ENCODE measurements around the gene MUC4. TPM values are rescaled to one million over a fixed set of nuclear protein-coding genes. Genes with fewer than 3 reads are reported as not detected.

MUC4 gene
- total and polyA plus RNA-seq, 2 of the 4 experiments (the other 2 are of a cell fraction), result not detected

DNA sequence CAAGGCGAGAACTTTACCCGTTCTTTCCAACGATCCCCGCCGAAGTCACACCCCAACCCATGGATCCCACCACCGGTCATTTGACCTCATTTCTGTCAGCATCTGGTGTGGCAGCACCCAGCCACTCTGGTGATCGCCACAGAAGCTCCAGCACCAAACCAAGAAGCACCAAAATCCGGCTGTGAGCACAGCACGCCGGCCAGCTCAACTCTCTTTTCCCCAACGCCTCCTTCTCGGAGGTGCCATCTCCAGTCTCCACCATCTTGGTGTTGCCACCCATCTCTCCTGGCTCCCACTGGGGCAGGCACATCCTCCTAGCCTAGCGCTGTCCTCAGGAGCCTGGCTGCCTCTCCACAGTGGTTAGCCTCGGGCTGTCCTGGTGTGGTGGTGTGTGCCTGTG is 6.5 kb downstream of the MUC4 start:
- H3K14ac ChIP-seq (replicated peaks; ENCODE audit: low read depth, low read length), result no peak overlapping the region
- no peak overlapping the region for H2AK5ac ChIP-seq (ENCODE audit: low read depth, low read length)
- no peak overlapping the region for H4K91ac ChIP-seq (ENCODE audit: insufficient read depth, low read depth, low read length)
- no peaks in the 10 kb centered on the region for H3K9me1 ChIP-seq (ENCODE audit: insufficient read depth, low read length)
- no peaks in the 10 kb centered on the region for H4K20me1 ChIP-seq (ENCODE audit: insufficient read depth, low read length)
- no peak overlapping the region for H2BK5ac ChIP-seq (ENCODE audit: low read depth, low read length, poor library complexity, severe bottlenecking)
- no peak overlapping the region for H2AK9ac ChIP-seq (replicated peaks; ENCODE audit: low read depth, low read length, poor library complexity)
- CTCF ChIA-PET, result no interaction called here
- no peak overlapping the region for H3K4ac ChIP-seq (ENCODE audit: low read depth, low read length)
- no peak overlapping the region for H4K5ac ChIP-seq (ENCODE audit: low read depth, low read length)
- H2BK120ac ChIP-seq (ENCODE audit: low read depth, low read length), result no peak overlapping the region
- DNase-seq (no peak), ATAC-seq (ENCODE audit: low read depth) (no peak)
- no peak overlapping the region for H3K27ac ChIP-seq (ENCODE audit: insufficient read depth, low read length)
- H3K4me3 ChIP-seq (ENCODE audit: insufficient read depth, low read depth, low read length), result no peak overlapping the region
- dilution Hi-C loops (cut with HindIII; ENCODE audit: low sequenced_read_pairs, unreplicated experiment), result no loop called here
- no peak overlapping the region for H3K56ac ChIP-seq (ENCODE audit: extremely low read depth, insufficient read depth, low read length)
- H3K23ac ChIP-seq (ENCODE audit: low read depth, low read length), result no peak overlapping the region
- H2AFZ ChIP-seq (replicated peaks; ENCODE audit: low read length, poor library complexity), result no peak overlapping the region
- POLR2A ChIA-PET (ENCODE audit: unreplicated experiment), result no interaction called here
- H3K18ac ChIP-seq (ENCODE audit: low read depth, low read length), result no peak overlapping the region
- H3K79me1 ChIP-seq (ENCODE audit: low read depth in 1 of 2, low read length in 2 of 2), result no peaks in the 10 kb centered on the region
- in situ Hi-C loops (cut with MboI; ENCODE audit: low sequenced_read_pairs), result loop anchor here (5.0 kb wide), 1 partner anchor 48 kb away; no protein-coding TSS in a partner anchor
- H2BK15ac ChIP-seq (ENCODE audit: low read depth, low read length), result no peak overlapping the region
- TF ChIP-seq FOS (IDR thresholded peaks at IDR 0.05; ENCODE audit: low read depth, low read length), result no peak
- TF ChIP-seq, protein P1, sequence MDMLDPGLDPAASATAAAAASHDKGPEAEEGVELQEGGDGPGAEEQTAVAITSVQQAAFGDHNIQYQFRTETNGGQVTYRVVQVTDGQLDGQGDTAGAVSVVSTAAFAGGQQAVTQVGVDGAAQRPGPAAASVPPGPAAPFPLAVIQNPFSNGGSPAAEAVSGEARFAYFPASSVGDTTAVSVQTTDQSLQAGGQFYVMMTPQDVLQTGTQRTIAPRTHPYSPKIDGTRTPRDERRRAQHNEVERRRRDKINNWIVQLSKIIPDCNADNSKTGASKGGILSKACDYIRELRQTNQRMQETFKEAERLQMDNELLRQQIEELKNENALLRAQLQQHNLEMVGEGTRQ (IDR thresholded peaks at IDR 0.05; ENCODE audit: low read depth, low read length), result no peak
- TF ChIP-seq CEBPB (IDR thresholded peaks at IDR 0.05; ENCODE audit: low read depth, low read length), result no peak
- no peak for TF ChIP-seq RFX5 (IDR thresholded peaks at IDR 0.05; ENCODE audit: low read depth, low read length)
- TF ChIP-seq, protein P2, sequence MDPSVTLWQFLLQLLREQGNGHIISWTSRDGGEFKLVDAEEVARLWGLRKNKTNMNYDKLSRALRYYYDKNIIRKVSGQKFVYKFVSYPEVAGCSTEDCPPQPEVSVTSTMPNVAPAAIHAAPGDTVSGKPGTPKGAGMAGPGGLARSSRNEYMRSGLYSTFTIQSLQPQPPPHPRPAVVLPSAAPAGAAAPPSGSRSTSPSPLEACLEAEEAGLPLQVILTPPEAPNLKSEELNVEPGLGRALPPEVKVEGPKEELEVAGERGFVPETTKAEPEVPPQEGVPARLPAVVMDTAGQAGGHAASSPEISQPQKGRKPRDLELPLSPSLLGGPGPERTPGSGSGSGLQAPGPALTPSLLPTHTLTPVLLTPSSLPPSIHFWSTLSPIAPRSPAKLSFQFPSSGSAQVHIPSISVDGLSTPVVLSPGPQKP (IDR thresholded peaks at IDR 0.05; ENCODE audit: borderline replicate concordance, low read depth, low read length), result no peak
- no peak for TF ChIP-seq SMC3 (IDR thresholded peaks at IDR 0.05; ENCODE audit: low read depth, low read length)
- no peak for TF ChIP-seq MAZ (IDR thresholded peaks at IDR 0.05; ENCODE audit: borderline replicate concordance, low read depth, low read length)
- no peak for TF ChIP-seq MXI1 (IDR thresholded peaks at IDR 0.05; ENCODE audit: borderline replicate concordance, low read depth, low read length)
- TF ChIP-seq MAFK (IDR thresholded peaks at IDR 0.05; ENCODE audit: low read depth, low read length), result no peak
- no peak overlapping the region for H3K9ac ChIP-seq (ENCODE audit: low read depth, low read length)
- BruUV-seq (replicated peaks), result no TSS peak
- H2BK20ac ChIP-seq (ENCODE audit: low read depth, low read length), result no peak overlapping the region
- no peaks in the 10 kb centered on the region for H3K36me3 ChIP-seq (ENCODE audit: control insufficient read depth, insufficient read depth, low read length)
- peaks cover 61% of the 10 kb centered on the region for H3K27me3 ChIP-seq (ENCODE audit: control insufficient read depth, insufficient read depth, low read length)
- no peak overlapping the region for H4K8ac ChIP-seq (ENCODE audit: low read depth in 2 of 2, low read length in 2 of 2)
- no peaks in the 10 kb centered on the region for H3K4me1 ChIP-seq (ENCODE audit: control insufficient read depth, insufficient read depth, low read length)
- H3K4me2 ChIP-seq (ENCODE audit: low read depth, low read length), result no peak overlapping the region
- intact Hi-C loops (cut with micrococcal nuclease), result no loop called here
- no peaks in the 10 kb centered on the region for H3K9me3 ChIP-seq (ENCODE audit: control insufficient read depth, insufficient read depth, low read length)
- 80% methylated on average over 7 of the region's 14 CpGs; no CpG with 5 or more reads in 1 of the 2 experiments for WGBS, 2 experiments (ENCODE audit: extremely low coverage in 2 of 2, insufficient read length in 1 of 2)

All from IMR-90 (cell line).